Measurements from ENCODE around the gene ZMYND12. TPM values are rescaled to one million over a fixed set of nuclear protein-coding genes. Genes with fewer than 3 reads are reported as not detected.

ZMYND12 gene
- polyA plus RNA-seq, 3 donors, result 0.76 to 1.3 (median 1.2) TPM

DNA sequence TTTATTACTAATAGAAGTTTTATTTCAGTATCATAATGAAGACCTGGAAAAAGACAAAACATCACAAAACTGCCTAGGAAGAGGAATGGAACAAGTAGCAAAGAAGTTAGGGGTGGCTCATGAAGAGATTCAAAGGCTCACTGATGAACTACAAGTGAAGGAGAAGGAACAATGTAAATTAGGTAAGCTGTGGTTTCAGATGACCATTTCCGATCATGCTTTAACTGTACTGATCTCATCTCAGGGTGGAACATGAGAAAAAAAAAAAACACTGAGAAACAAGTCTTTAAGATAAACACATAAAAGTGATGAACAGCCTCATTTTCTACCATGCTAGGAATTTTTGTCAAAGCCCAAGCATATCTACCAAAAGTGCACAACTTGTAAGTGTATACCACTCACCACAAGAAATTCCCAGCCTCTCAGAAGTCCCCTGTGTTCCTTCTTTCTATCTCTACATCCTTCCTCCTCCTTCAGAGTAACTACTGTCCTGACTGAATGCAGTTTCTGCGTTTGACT is 26.9 kb upstream of the ZMYND12 start:
- H3K4me1 ChIP-seq (ENCODE audit: control insufficient read depth in 1 of 2, insufficient read depth in 2 of 2, low read length in 2 of 2), result peaks cover 0 to 4% of the 10 kb centered on the region in 2 donors
- H3K9ac ChIP-seq (ENCODE audit: insufficient read depth, low read length, poor library complexity, severe bottlenecking), result no peak overlapping the region
- intact Hi-C loops (cut with micrococcal nuclease), result no loop called here
- H3K27me3 ChIP-seq (ENCODE audit: control insufficient read depth in 2 of 2, insufficient read depth in 2 of 2, low read length in 2 of 2), result no peaks in the 10 kb centered on the region
- Mint-ChIP-seq H3K27ac (no peak overlapping the region), H3K27me3 (ENCODE audit: low read depth in 3 of 3) (no peaks in the 10 kb centered on the region), H3K4me3 (no peak overlapping the region), H3K4me1 (peaks cover 5% of the 10 kb centered on the region), H3K36me3 (peaks cover 13 to 20% of the 10 kb centered on the region in 2 donors), H3K9me3 (no peaks in the 10 kb centered on the region)
- H3K4me2 ChIP-seq (replicated peaks; ENCODE audit: extremely low read depth, low read length, poor library complexity, severe bottlenecking), result no peak overlapping the region
- H3K36me3 ChIP-seq (replicated peaks in 1 of 2; ENCODE audit: control insufficient read depth in 1 of 2, insufficient read depth in 2 of 2, low read length in 2 of 2), result no peaks in the 10 kb centered on the region
- no peak overlapping the region for H2AFZ ChIP-seq (ENCODE audit: insufficient read depth, low read depth, low read length, poor library complexity, severe bottlenecking)
- H3K9me3 ChIP-seq (replicated peaks in 1 of 2; ENCODE audit: control insufficient read depth in 1 of 2, insufficient read depth in 1 of 2, low read length in 2 of 2), result no peaks in the 10 kb centered on the region
- TF ChIP-seq, protein P1, sequence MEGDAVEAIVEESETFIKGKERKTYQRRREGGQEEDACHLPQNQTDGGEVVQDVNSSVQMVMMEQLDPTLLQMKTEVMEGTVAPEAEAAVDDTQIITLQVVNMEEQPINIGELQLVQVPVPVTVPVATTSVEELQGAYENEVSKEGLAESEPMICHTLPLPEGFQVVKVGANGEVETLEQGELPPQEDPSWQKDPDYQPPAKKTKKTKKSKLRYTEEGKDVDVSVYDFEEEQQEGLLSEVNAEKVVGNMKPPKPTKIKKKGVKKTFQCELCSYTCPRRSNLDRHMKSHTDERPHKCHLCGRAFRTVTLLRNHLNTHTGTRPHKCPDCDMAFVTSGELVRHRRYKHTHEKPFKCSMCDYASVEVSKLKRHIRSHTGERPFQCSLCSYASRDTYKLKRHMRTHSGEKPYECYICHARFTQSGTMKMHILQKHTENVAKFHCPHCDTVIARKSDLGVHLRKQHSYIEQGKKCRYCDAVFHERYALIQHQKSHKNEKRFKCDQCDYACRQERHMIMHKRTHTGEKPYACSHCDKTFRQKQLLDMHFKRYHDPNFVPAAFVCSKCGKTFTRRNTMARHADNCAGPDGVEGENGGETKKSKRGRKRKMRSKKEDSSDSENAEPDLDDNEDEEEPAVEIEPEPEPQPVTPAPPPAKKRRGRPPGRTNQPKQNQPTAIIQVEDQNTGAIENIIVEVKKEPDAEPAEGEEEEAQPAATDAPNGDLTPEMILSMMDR (IDR thresholded peaks at IDR 0.05), result no peak
- H3K79me2 ChIP-seq (ENCODE audit: insufficient read depth, low read length), result no peaks in the 10 kb centered on the region
- no peak overlapping the region for H3K27ac ChIP-seq (ENCODE audit: low read depth in 1 of 2, low read length in 2 of 2)
- H4K20me1 ChIP-seq (ENCODE audit: insufficient read depth, low read length), result no peaks in the 10 kb centered on the region
- no peak overlapping the region for H3K4me3 ChIP-seq (replicated peaks in 1 of 3; ENCODE audit: low read depth in 2 of 3, low read length in 3 of 3)
- no CpG with 5 or more reads among the region's 2 CpGs for WGBS (ENCODE audit: insufficient coverage)
- no peak for DNase-seq

DNA sequence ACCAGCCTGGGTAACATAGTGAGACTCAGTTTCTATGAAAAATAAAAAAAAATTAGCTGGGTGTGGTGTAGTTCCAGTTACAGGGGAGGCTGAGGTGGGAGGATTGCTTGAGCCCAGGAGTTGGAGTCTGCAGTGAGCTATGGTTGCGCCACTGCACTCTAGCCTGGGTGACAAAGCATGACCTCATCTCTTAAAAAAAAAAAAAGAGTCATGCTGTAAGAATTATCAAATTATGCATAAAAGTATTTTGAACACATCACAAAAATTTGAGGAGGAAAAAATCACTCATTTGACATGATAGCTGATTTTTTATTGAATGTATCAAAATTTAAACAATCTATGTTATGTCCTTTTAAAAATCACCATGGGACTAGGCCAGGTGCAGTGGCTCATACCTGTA is 25.1 kb upstream of the ZMYND12 start:
- intact Hi-C loops (cut with micrococcal nuclease), result no loop called here
- Histone ChIP-seq H3K79me2 (ENCODE audit: insufficient read depth, low read length) (no peaks in the 10 kb centered on the region), H3K9ac (ENCODE audit: insufficient read depth, low read length, poor library complexity, severe bottlenecking) (no peak overlapping the region), H3K4me2 (replicated peaks; ENCODE audit: extremely low read depth, low read length, poor library complexity, severe bottlenecking) (no peak overlapping the region), H3K27ac (ENCODE audit: low read depth in 1 of 2, low read length in 2 of 2) (no peak overlapping the region), H3K36me3 (replicated peaks in 1 of 2; ENCODE audit: control insufficient read depth in 1 of 2, insufficient read depth in 2 of 2, low read length in 2 of 2) (no peaks in the 10 kb centered on the region), H3K4me1 (ENCODE audit: control insufficient read depth in 1 of 2, insufficient read depth in 2 of 2, low read length in 2 of 2) (peaks cover 0 to 4% of the 10 kb centered on the region in 2 donors), H3K27me3 (ENCODE audit: control insufficient read depth in 2 of 2, insufficient read depth in 2 of 2, low read length in 2 of 2) (no peaks in the 10 kb centered on the region), H3K9me3 (replicated peaks in 1 of 2; ENCODE audit: control insufficient read depth in 1 of 2, insufficient read depth in 1 of 2, low read length in 2 of 2) (no peaks in the 10 kb centered on the region), H4K20me1 (ENCODE audit: insufficient read depth, low read length) (no peaks in the 10 kb centered on the region), H3K4me3 (replicated peaks in 1 of 3; ENCODE audit: low read depth in 2 of 3, low read length in 3 of 3) (no peak overlapping the region), H2AFZ (ENCODE audit: insufficient read depth, low read depth, low read length, poor library complexity, severe bottlenecking) (no peak overlapping the region)
- Mint-ChIP-seq H3K4me1 (peaks cover 5% of the 10 kb centered on the region), H3K27me3 (ENCODE audit: low read depth in 3 of 3) (no peaks in the 10 kb centered on the region), H3K4me3 (no peak overlapping the region), H3K9me3 (no peaks in the 10 kb centered on the region), H3K36me3 (peaks cover 13 to 16% of the 10 kb centered on the region in 2 donors), H3K27ac (no peak overlapping the region)
- DNase-seq, result no peak
- TF ChIP-seq, protein P1 (IDR thresholded peaks at IDR 0.05), result no peak
- 100% methylated on average over 1 of the region's 1 CpG for WGBS (ENCODE audit: insufficient coverage)
